ENCODE data around the gene SLC38A10. TPM values are rescaled to one million over a fixed set of nuclear protein-coding genes. Genes with fewer than 3 reads are reported as not detected.

Gene SLC38A10
- total and polyA plus RNA-seq, 2 of the 4 experiments (the other 2 are of a cell fraction): 12.7 to 46.7 TPM

DNA sequence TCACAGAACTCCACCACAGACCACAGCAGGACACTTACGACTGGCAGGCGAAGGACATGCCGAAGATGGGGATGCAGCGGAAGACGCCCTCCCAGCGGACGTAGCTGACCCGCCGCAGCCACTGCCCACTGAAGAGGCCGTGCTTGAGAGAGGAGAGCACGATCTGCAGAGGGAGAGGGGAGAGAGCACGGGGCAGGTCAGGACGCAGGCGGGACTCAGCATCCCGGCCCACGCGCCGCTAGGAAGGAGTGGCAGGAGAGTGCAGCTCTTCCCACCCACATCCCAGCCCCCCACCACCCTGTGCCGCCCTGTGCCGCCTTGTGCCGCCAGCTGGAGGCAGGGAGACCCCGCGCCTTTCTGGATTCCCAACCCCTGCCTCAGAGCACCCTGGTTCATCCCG lies 14.5 kb downstream of the SLC38A10 start:
- Histone ChIP-seq H2AFZ (replicated peaks; ENCODE audit: low read length, poor library complexity) (no peak overlapping the region), H2BK20ac (ENCODE audit: low read depth, low read length) (no peak overlapping the region), H3K56ac (ENCODE audit: extremely low read depth, insufficient read depth, low read length) (no peak overlapping the region), H4K5ac (ENCODE audit: low read depth, low read length) (no peak overlapping the region), H3K9me3 (ENCODE audit: control insufficient read depth, insufficient read depth, low read length) (no peaks in the 10 kb centered on the region), H3K4me1 (ENCODE audit: control insufficient read depth, insufficient read depth, low read length) (peaks cover 11% of the 10 kb centered on the region), H3K36me3 (ENCODE audit: control insufficient read depth, insufficient read depth, low read length) (peaks cover 40% of the 10 kb centered on the region), H3K4me2 (ENCODE audit: low read depth, low read length) (no peak overlapping the region), H3K4me3 (ENCODE audit: insufficient read depth, low read depth, low read length) (no peak overlapping the region), H4K91ac (ENCODE audit: insufficient read depth, low read depth, low read length) (no peak overlapping the region), H4K20me1 (ENCODE audit: insufficient read depth, low read length) (peaks cover 22% of the 10 kb centered on the region), H3K27me3 (ENCODE audit: control insufficient read depth, insufficient read depth, low read length) (no peaks in the 10 kb centered on the region), H3K18ac (ENCODE audit: low read depth, low read length) (no peak overlapping the region), H2AK9ac (replicated peaks; ENCODE audit: low read depth, low read length, poor library complexity) (no peak overlapping the region), H2BK5ac (ENCODE audit: low read depth, low read length, poor library complexity, severe bottlenecking) (no peak overlapping the region), H3K9ac (ENCODE audit: low read depth, low read length) (no peak overlapping the region), H2AK5ac (ENCODE audit: low read depth, low read length) (no peak overlapping the region), H3K23ac (ENCODE audit: low read depth, low read length) (no peak overlapping the region), H3K4ac (ENCODE audit: low read depth, low read length) (no peak overlapping the region), H4K8ac (ENCODE audit: low read depth in 2 of 2, low read length in 2 of 2) (no peak overlapping the region), H2BK15ac (ENCODE audit: low read depth, low read length) (no peak overlapping the region), H3K79me1 (ENCODE audit: low read depth in 1 of 2, low read length in 2 of 2) (peaks cover 9 to 53% of the 10 kb centered on the region in 2 experiments), H3K9me1 (ENCODE audit: insufficient read depth, low read length) (no peaks in the 10 kb centered on the region), H3K27ac (ENCODE audit: insufficient read depth, low read length) (no peak overlapping the region), H3K14ac (replicated peaks; ENCODE audit: low read depth, low read length) (no peak overlapping the region), H2BK120ac (ENCODE audit: low read depth, low read length) (no peak overlapping the region)
- POLR2A ChIA-PET (ENCODE audit: unreplicated experiment): no interaction called here
- WGBS, 2 experiments (ENCODE audit: extremely low coverage in 2 of 2, insufficient read length in 1 of 2): 100% methylated on average over 9 of the region's 24 CpGs; no CpG with 5 or more reads in 1 of the 2 experiments
- ATAC-seq (ENCODE audit: low read depth) (no peak), DNase-seq (no peak)
- BruUV-seq (replicated peaks): no TSS peak
- CTCF ChIA-PET: no interaction called here
- dilution Hi-C loops (cut with HindIII; ENCODE audit: low sequenced_read_pairs, unreplicated experiment): no loop called here
- in situ Hi-C loops (cut with MboI; ENCODE audit: low sequenced_read_pairs): no loop called here
- TF ChIP-seq MAZ (IDR thresholded peaks at IDR 0.05; ENCODE audit: borderline replicate concordance, low read depth, low read length) (no peak), RCOR1 (IDR thresholded peaks at IDR 0.05; ENCODE audit: insufficient replicate concordance, low read length) (no peak), MXI1 (IDR thresholded peaks at IDR 0.05; ENCODE audit: borderline replicate concordance, low read depth, low read length) (no peak), RFX5 (IDR thresholded peaks at IDR 0.05; ENCODE audit: low read depth, low read length) (no peak)
- intact Hi-C loops (cut with micrococcal nuclease): no loop called here

Data from IMR-90 (cell line).